Measurements from ENCODE around the gene HSP90AA1.
"Not testable (repeated sequence)": the region's sequence is repeated elsewhere in the genome, so short reads cannot be mapped to it uniquely, and the experiment has no call there.

The HSP90AA1 gene

GRCh38 chr14:102086972-102087761, at the start of gene HSP90AA1:
HSP90AA1 (minus strand) TSS chr14:102087044; CDS start chr14:102086378, 666 bp downstream.
- intact Hi-C loops (cut with DNase I) = loop anchor here (2.0 to 10.0 kb wide), 2 partner anchors 122 to 228 kb away; partner anchors contain the start of gene ZNF839
- peak; percentile 83 to 98 (median 91) for DNase-seq

- DNase-seq = not testable (repeated sequence)
- intact Hi-C loops (cut with DNase I) = loop anchor here (5.0 kb wide), 1 partner anchor 38 kb away; no protein-coding TSS in a partner anchor
These were observed 48.6 kb upstream of the HSP90AA1 start for GRCh38 chr14:102135456-102135855.

- intact Hi-C loops (cut with DNase I) = loop anchor here (5.0 kb wide), 1 partner anchor 37 kb away; no protein-coding TSS in a partner anchor
- DNase-seq = peak in 1 of 10 donors; percentile 35
These were observed 47.9 kb upstream of the HSP90AA1 start for GRCh38 chr14:102134719-102135118.

- intact Hi-C loops (cut with DNase I) = not testable (repeated sequence)
These were observed 47.2 kb upstream of the HSP90AA1 start for GRCh38 chr14:102134021-102134420.

GRCh38 chr14:102131741-102132140, 44.9 kb upstream of the HSP90AA1 start:
- DNase-seq = no peak
- intact Hi-C loops (cut with DNase I) = no loop called here

More at GRCh38 chr14:102134021-102134420, 47.2 kb upstream of the HSP90AA1 start:
- not testable (repeated sequence) for DNase-seq

- intact Hi-C loops (cut with DNase I) = no loop called here
- no peak for DNase-seq
These were observed 40.1 kb upstream of the HSP90AA1 start for GRCh38 chr14:102126807-102127455.

- DNase-seq = no peak
- intact Hi-C loops (cut with DNase I) = no loop called here
These were observed 38.7 kb upstream of the HSP90AA1 start for GRCh38 chr14:102125546-102125945.

- intact Hi-C loops (cut with DNase I) = no loop called here
- no peak for DNase-seq
These were observed 37.6 kb upstream of the HSP90AA1 start for GRCh38 chr14:102124419-102124818.

- intact Hi-C loops (cut with DNase I) = no loop called here
- DNase-seq = no peak
These were observed 34.7 kb upstream of the HSP90AA1 start for GRCh38 chr14:102121567-102121966.

- intact Hi-C loops (cut with DNase I) = no loop called here
- no peak for DNase-seq
These were observed 34.0 kb upstream of the HSP90AA1 start for GRCh38 chr14:102120888-102121287.

- DNase-seq = no peak
- intact Hi-C loops (cut with DNase I) = no loop called here
These were observed 31.0 kb upstream of the HSP90AA1 start for GRCh38 chr14:102117852-102118251.

- peak in 1 of 10 donors; percentile 62 for DNase-seq
- intact Hi-C loops (cut with DNase I) = no loop called here
These were observed 29.7 kb upstream of the HSP90AA1 start for GRCh38 chr14:102116361-102117180.

GRCh38 chr14:102111101-102111500, 24.3 kb upstream of the HSP90AA1 start:
- intact Hi-C loops (cut with DNase I) = no loop called here
- DNase-seq = peak in 1 of 10 donors; percentile 41

- DNase-seq; intact Hi-C loops (cut with DNase I): not testable (repeated sequence)
These were observed 22.5 kb upstream of the HSP90AA1 start for GRCh38 chr14:102109332-102109731.

- intact Hi-C loops (cut with DNase I) = no loop called here
- peak in 1 of 10 donors; percentile 35 for DNase-seq
These were observed 18.5 kb upstream of the HSP90AA1 start for GRCh38 chr14:102105369-102105768.

- DNase-seq = peak in 2 of 10 donors; percentile 20 to 48
- intact Hi-C loops (cut with DNase I) = no loop called here
These were observed 16.3 kb upstream of the HSP90AA1 start for GRCh38 chr14:102103062-102103695.

GRCh38 chr14:102097441-102098135, 10.7 kb upstream of the HSP90AA1 start:
- intact Hi-C loops (cut with DNase I) = loop anchor here (2.0 to 5.0 kb wide), 3 partner anchors 40 to 135 kb away; partner anchors contain the start of gene WDR20
- peak in 2 of 10 donors; percentile 45 to 47 for DNase-seq

GRCh38 chr14:102096569-102097188, 9.8 kb upstream of the HSP90AA1 start:
- intact Hi-C loops (cut with DNase I) = loop anchor here (2.0 to 5.0 kb wide), 3 partner anchors 41 to 134 kb away; partner anchors contain the start of gene WDR20
- DNase-seq = peak; percentile 76 to 97 (median 89)

Measured in posterior cingulate gyrus (tissue), 11 donors.